Measurements from ENCODE around the gene PIGK. TPM values are rescaled to one million over a fixed set of nuclear protein-coding genes. Genes with fewer than 3 reads are reported as not detected.

PIGK gene
- total and polyA plus RNA-seq, 2 experiments from 2014 or later = 11.2 to 13.0 TPM

- TF ChIP-seq, protein P1, sequence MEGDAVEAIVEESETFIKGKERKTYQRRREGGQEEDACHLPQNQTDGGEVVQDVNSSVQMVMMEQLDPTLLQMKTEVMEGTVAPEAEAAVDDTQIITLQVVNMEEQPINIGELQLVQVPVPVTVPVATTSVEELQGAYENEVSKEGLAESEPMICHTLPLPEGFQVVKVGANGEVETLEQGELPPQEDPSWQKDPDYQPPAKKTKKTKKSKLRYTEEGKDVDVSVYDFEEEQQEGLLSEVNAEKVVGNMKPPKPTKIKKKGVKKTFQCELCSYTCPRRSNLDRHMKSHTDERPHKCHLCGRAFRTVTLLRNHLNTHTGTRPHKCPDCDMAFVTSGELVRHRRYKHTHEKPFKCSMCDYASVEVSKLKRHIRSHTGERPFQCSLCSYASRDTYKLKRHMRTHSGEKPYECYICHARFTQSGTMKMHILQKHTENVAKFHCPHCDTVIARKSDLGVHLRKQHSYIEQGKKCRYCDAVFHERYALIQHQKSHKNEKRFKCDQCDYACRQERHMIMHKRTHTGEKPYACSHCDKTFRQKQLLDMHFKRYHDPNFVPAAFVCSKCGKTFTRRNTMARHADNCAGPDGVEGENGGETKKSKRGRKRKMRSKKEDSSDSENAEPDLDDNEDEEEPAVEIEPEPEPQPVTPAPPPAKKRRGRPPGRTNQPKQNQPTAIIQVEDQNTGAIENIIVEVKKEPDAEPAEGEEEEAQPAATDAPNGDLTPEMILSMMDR (IDR thresholded peaks at IDR 0.05; ENCODE audit: low read depth, low read length) = no peak
- Histone ChIP-seq H3K9me3 (ENCODE audit: low read depth) (no peaks in the 10 kb centered on the region), H3K4me1 (ENCODE audit: low read depth) (no peaks in the 10 kb centered on the region), H3K36me3 (no peaks in the 10 kb centered on the region), H3K27me3 (no peaks in the 10 kb centered on the region), H3K27ac (no peak overlapping the region), H3K4me3 (no peak overlapping the region)
- DNase-seq (ENCODE audit: low read depth in 1 of 2, low spot score in 1 of 2) = no peak
These were observed 162.7 kb downstream of the PIGK start for GRCh38 chr1:77056525-77056924.

DNA sequence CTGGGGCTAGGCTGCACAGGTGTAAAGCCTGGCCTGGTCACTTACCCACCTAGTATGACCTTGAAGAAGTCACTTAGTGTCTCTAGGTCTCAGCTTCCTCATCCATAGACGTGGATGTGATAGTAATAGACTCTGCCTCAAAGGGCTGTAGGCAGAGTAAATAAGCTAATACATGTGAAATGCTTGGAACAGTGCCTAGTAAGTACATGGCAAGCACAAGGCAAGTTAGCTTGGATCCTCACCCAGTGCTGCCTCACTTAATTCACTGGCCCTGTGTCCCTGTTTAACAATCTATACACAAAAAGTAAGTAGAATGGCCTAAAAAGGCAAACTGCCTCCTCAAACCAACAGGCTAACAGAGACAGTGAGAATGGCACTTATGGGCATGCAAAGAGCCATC, 167.8 kb downstream of the PIGK start:
- no peaks in the 10 kb centered on the region for H3K9me3 ChIP-seq (ENCODE audit: low read depth)
- no peaks in the 10 kb centered on the region for H3K36me3 ChIP-seq

GRCh38 chr1:77048615-77049005, 170.6 kb downstream of the PIGK start:
- Histone ChIP-seq H3K27ac (no peak overlapping the region), H3K27me3 (no peaks in the 10 kb centered on the region), H3K9me3 (ENCODE audit: low read depth) (no peaks in the 10 kb centered on the region), H3K4me1 (ENCODE audit: low read depth) (no peaks in the 10 kb centered on the region), H3K36me3 (no peaks in the 10 kb centered on the region), H3K4me3 (no peak overlapping the region)
- TF ChIP-seq, protein P1 (IDR thresholded peaks at IDR 0.05; ENCODE audit: low read depth, low read length) = no peak
- no peak for DNase-seq (ENCODE audit: low read depth in 1 of 2, low spot score in 1 of 2)

More for the DNA sequence above, 167.8 kb downstream of the PIGK start:
- DNase-seq (ENCODE audit: low read depth in 1 of 2, low spot score in 1 of 2) = no peak
- Histone ChIP-seq H3K27ac (no peak overlapping the region), H3K27me3 (no peaks in the 10 kb centered on the region), H3K4me1 (ENCODE audit: low read depth) (no peaks in the 10 kb centered on the region), H3K4me3 (no peak overlapping the region)
- TF ChIP-seq, protein P1 (IDR thresholded peaks at IDR 0.05; ENCODE audit: low read depth, low read length) = no peak

DNA sequence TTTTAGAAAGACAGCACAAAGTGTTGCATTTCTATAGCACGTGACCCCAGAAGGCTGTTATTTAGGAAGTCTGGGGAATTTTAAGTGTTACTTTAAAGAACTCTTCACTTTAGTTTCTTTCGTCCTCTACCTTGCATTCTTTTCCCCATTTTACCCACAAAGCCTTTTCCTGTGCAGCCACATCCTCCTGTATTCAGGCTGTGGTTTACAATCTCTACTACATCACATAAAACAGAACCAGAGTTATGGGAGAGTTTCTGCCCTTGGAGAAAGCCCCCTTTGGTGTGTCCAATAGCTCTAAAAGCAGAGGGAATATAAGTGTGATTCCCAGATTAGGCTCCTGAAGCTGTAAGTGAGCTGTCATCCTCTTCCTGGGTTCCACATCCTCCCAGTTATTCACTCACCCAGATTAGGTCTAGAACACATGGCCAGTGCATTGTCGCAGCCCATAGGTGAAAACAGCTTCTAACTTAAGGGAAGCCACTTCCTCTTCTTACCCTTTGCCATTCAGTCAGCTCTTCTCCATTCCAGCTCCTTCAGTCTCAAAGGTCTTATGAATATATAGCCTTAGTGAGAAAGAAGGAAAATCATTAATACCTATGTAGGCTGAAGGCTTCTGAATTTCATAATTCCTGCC, 171.1 kb downstream of the PIGK start:
- no peak overlapping the region for H3K4me3 ChIP-seq
- TF ChIP-seq, protein P1 (IDR thresholded peaks at IDR 0.05; ENCODE audit: low read depth, low read length) = no peak
- no peak for DNase-seq (ENCODE audit: low read depth in 1 of 2, low spot score in 1 of 2)
- H3K4me1 ChIP-seq (ENCODE audit: low read depth) = no peaks in the 10 kb centered on the region
- H3K9me3 ChIP-seq (ENCODE audit: low read depth) = no peaks in the 10 kb centered on the region
- H3K27me3 ChIP-seq = no peaks in the 10 kb centered on the region
- H3K36me3 ChIP-seq = no peaks in the 10 kb centered on the region
- no peak overlapping the region for H3K27ac ChIP-seq

DNA sequence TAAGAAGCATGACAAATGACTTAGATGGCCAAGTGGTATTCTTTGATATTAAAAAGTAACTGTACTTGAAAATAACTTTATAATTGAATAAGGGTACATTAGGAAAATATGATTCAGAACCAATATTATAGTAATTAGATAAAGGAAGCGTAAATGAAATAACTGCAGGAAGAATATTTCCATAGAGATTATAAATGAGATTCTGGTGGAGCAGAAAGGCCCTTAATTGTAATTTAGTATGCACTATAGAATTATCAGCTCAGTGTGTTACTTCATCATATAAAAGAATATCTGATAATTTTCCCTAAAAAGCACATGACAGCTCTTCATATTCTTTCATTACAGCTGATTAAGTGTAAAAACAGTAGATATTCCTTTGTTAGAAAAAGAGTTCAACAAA, 171.7 kb downstream of the PIGK start:
- Histone ChIP-seq H3K4me3 (no peak overlapping the region), H3K27ac (no peak overlapping the region), H3K4me1 (ENCODE audit: low read depth) (no peaks in the 10 kb centered on the region), H3K27me3 (no peaks in the 10 kb centered on the region), H3K36me3 (no peaks in the 10 kb centered on the region), H3K9me3 (ENCODE audit: low read depth) (no peaks in the 10 kb centered on the region)
- TF ChIP-seq, protein P1 (IDR thresholded peaks at IDR 0.05; ENCODE audit: low read depth, low read length) = no peak
- no peak for DNase-seq (ENCODE audit: low read depth in 1 of 2, low spot score in 1 of 2)
